Upper lobe of left lung (tissue), 4 donors: ENCODE data around the gene MLKL.

Source experiments
- EP300 ChIP-seq, 4 donors: sonication (generic); formaldehyde crosslinking; IDR thresholded peaks; one replicate each; pipeline ENCODE4 v1.5.1; 2017; ENCODE audit warnings: antibody characterized with exemption in 4 of 4, control low read depth in 2 of 4
- POLR2A ChIP-seq, 4 donors: fragments of 450-650 bp; IDR thresholded peaks; one replicate each; pipeline ENCODE4 v1.5.1; 2016 to 2017; ENCODE audit warnings: antibody characterized with exemption in 4 of 4, mild to moderate bottlenecking in 2 of 4
- POLR2AphosphoS5 ChIP-seq, 2 donors: sonication (generic); formaldehyde crosslinking; IDR thresholded peaks; one replicate each; pipeline ENCODE4 v1.5.1; 2017; ENCODE audit warnings: antibody characterized with exemption in 2 of 2
- TF ChIP-seq, protein P1 (sequence below), 6 experiments: fragments of 450-650 bp in 4 of 6; fragments of 200-600 bp in 2 of 6; sonication (generic) in 2 of 6; IDR thresholded peaks; one replicate each; pipeline ENCODE4 v1.5.1; 2016 to 2019; ENCODE audit warnings: antibody characterized with exemption in 6 of 6

DNA sequence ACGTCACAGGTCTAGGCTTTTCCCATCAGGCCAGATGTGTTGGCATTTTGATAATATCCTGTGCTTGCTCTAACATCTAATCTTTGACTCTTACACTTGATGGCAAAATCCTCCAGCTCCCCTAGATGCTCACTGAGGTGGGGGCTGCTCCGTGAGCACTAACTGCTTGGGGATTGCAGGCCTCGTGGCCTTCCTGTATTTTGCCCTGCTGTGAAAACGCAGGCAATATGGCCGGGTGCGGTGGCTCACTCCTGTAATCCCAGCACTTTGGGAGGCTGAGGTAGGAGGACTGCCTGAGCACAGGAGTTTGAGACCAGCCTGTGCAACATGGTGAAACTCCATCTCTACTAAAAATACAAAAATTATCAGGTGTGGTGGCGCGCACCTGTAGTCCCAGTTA is 9.7 kb upstream of the MLKL start:
- TF ChIP-seq POLR2A (IDR thresholded peaks at IDR 0.05): no peak
- TF ChIP-seq, protein P1, sequence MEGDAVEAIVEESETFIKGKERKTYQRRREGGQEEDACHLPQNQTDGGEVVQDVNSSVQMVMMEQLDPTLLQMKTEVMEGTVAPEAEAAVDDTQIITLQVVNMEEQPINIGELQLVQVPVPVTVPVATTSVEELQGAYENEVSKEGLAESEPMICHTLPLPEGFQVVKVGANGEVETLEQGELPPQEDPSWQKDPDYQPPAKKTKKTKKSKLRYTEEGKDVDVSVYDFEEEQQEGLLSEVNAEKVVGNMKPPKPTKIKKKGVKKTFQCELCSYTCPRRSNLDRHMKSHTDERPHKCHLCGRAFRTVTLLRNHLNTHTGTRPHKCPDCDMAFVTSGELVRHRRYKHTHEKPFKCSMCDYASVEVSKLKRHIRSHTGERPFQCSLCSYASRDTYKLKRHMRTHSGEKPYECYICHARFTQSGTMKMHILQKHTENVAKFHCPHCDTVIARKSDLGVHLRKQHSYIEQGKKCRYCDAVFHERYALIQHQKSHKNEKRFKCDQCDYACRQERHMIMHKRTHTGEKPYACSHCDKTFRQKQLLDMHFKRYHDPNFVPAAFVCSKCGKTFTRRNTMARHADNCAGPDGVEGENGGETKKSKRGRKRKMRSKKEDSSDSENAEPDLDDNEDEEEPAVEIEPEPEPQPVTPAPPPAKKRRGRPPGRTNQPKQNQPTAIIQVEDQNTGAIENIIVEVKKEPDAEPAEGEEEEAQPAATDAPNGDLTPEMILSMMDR (IDR thresholded peaks at IDR 0.05): no peak
- no peak for TF ChIP-seq POLR2AphosphoS5 (IDR thresholded peaks at IDR 0.05)
- TF ChIP-seq EP300 (IDR thresholded peaks at IDR 0.05): no peak
